Stimulated activated CD8-positive, alpha-beta memory T cell treated with anti-CD3 and anti-CD28 coated beads, Interleukin-15, amount 100 ng/mL, for 4 hours (primary cell): ENCODE data around the gene TSPO2.

ENCODE experiments used
- DNase-seq, 2 donors: peaks; one replicate each; pipeline ENCODE4 v3.0.0-alpha.2; 2020; ENCODE audit warnings: low read depth in 2 of 2

The TSPO2 gene

DNA sequence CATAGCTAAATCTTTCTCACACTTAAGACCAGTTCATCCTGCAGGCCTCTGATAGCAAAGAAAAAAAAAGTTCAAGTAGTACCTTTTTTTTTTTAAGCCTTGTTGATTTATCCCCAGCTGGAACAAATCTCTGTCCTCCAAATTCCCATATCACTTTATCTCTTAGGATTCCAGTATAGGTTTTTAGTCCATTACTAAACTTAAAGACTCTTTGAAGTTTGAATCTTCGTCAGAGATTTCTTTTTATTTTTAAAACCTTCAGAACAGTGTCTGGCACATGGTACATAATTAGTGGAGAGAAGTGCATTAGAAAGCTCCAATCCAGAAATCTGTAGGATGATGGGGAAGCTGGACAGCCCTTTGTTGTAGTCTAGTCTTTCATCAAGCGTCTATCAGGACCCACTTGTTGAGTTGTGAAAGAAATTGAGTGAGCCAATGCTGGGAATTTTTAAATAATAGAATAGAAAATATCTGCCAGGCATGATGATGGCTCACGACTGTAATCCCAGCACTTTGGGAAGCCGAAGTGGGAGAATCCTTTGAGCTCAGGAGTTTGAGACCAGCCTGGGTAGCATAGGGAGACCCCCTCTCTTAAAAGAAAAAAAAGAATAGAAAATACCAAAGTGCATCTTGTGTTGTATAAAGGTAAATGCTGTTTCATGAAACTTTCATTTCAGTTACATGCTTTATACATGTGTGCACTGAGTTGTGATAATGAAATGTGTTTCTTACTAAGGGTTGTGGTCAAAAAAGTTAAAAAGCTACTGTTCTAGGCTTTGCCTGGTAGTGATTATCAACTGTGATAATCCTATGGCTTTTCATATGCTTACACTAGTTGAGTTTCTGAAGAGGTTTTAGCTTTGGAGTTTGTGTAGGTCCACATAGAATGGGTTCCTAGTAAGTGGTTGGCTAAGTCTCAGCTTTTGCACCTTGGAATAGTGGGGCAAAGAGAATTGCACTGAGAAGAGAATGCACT is 33.7 kb downstream of the TSPO2 start:
- no peak for DNase-seq

DNA sequence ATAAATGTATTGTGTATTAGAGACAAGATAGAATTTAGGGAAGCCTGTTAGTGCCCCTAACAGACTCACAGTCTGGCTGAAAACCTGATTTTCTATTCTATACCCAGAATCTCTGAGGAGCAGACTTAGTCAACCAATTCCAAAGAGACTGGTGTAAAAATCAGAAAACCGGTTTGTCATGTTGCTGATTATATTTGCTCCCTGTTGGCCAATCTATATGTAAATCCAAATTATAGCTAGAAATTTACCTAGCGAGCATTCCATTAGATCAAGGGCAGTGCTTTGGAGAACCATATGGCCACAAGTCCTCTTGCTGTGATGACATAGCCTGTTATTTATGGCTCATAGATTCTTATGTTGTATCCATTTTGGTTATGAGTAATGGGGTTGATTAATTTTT is 35.3 kb downstream of the TSPO2 start:
- no peak for DNase-seq

DNA sequence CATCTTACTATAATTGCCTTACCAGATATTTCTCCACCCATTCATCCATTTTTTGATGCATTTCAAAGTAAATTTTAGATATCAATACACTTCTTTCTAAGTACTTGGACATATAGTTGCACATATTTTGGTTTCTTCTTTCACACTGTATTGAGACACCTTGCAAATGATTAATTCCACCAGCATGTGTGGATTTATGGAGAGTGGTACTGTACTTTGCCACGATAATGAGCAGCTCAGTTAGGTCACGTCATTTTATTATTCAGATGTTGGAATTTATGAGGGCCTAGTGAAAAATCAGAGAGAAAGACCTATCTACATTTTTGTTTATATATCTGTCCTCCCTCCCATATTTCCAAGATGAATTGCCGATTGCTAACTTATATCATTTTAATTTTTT is 35.8 kb downstream of the TSPO2 start:
- no peak for DNase-seq

DNA sequence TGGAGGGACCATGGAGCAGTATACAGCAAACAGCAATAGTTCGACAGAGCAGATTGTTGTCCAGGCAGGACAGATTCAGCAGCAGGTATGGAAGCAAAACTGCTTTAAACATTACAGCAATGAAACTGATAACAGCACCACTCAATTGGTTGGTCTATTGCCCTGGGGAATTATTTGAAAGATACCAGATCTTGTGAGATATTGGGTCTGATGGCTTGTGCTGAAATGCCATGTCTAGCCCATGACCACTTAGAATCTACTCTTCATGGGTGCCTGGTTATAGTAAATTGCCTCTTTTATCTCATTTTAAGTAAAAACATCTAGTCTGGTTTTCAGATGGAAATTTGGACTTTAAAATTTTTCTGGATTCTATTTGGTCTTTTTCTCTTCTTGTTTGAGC is 36.8 kb downstream of the TSPO2 start:
- DNase-seq, result no peak

DNA sequence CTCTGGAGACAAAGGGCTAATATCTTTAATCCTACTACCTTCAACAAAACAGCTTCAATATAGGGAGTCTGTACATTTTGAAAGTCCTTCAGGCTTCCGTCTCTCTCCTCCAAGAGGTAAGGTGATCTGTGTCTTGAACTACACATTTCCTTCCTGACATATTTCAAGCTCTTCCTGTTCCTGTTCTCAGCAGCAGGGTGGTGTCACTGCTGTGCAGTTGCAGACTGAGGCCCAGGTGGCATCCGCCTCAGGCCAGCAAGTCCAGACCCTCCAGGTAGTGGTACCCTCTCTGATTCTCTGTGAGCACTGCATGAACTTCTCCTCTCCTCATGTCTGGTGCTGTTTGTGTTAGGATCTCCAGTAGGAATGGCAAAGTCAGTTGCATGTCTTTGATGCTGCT is 38.4 kb downstream of the TSPO2 start:
- DNase-seq, result no peak

DNA sequence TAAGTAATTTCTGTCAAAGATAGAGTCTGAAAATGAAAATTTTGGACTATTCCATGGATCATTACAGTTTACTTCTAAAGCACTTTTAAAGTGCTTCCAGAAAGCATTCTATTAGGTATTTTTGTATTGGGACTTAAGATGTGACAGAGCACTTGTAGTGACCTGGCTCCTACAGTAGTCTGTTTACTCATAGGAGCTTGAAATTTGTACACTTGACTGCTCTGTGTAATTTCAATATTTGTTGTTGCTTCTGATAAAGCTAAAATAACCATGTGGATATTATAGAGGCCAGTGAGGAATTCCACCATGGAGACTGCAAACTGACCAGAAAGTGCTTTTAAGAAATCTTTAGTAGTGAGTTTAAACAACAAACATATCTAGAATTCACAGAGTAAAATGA is 40.8 kb downstream of the TSPO2 start:
- DNase-seq, result no peak

DNA sequence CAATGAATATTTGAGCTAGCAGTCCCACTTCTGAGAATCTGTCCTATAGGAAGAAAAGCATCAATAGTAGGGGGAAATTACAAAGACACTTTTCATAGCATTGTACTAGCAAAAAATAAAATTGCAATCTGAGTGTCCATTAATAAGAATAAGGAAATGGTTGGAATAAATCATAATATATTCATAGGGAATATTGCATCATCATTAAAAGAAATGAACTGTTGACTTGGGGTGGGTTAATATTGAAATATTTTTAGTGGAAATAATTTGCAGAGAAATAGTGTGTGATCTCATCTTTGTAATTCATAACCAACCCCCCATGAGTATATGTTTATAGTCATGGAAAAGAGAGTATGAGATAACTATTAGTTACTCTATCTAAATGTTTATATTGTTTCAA is 42.9 kb downstream of the TSPO2 start:
- DNase-seq, result no peak

DNA sequence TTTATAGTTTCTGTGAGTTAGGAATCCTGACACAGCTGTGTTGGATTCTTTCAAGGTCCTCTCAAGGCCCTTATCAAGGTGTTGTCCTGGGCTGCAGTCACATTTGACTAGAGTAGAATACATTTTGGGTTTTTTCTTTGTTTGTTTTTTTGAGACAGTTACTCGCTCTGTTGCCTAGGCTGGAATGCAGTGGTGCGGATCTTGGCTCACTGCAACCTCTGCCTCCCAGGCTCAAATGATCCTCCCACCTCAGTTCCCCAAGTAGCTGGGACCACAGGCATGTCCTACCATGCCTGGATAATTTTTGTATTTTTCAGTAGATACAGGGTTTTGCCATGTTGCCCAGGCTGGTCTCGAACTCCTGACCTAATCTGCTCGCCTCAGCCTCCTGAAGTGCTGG is 46.2 kb downstream of the TSPO2 start:
- no peak for DNase-seq

DNA sequence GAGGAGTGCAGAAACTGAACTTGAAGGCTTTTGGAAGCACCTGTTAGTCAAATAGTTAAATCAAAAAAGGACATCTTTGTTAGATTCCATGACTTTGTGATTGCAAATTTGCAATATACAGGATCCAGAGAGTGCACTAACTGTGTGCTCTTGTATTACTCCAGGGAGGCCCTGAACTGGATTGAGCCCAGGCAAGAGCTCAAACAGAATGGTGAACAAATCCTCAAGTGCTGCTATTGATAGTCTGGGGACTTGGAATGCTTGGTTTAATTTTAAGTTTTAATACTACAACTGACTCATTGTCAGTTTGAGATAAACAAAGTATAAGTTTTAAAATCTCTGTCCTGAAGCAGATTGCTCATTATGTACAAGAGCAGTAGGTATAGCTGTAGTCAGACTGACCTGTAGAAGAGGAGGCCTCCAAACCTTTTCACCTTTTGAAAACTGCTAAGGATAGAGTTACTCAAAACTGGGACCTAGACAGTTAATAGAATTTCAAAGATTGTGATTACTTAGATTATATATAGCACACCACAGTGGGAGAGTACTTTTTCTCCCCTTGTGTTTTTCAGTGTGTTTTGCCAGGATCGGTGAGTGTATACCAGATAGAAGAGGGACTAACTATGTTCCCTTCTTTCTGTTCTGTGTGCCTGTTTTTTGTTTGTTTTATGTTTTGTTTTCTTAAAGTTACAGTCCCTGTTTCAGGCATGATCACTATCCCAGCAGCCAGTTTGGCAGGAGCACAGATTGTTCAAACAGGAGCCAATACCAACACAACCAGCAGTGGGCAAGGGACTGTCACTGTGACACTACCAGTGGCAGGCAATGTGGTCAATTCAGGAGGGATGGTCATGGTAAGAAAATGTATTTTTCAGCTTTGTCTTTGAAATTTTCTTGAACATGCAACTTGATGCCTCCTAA is 48.8 kb downstream of the TSPO2 start:
- no peak for DNase-seq

DNA sequence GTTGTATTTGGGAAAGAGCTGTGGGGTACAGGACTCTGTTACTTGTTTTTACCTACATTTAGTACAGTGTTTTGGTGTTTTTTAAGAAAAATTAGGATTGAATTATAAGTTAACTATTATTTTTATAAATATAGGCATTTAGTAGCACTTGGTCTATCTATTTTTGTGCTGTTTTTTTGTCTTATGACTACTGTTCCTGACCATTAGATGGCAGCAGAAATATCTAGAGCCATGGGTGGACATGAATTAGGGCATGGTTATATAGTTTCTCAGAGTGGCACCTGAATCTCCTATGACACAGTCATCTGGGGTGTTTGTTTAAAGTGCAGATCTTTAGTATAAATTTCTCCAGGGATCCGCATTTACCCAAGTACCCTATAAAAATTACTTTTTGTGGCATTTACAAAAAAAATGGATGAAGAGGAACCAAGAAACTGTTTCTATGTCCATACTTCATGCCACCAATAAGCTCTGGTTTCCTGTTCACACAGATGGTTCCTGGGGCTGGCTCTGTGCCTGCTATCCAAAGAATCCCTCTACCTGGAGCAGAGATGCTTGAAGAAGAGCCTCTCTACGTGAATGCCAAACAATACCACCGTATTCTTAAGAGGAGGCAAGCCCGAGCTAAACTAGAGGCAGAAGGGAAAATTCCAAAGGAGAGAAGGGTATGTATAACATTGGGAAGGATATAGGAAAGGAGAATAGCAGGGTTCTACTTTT is 50.3 kb downstream of the TSPO2 start:
- DNase-seq, result no peak

DNA sequence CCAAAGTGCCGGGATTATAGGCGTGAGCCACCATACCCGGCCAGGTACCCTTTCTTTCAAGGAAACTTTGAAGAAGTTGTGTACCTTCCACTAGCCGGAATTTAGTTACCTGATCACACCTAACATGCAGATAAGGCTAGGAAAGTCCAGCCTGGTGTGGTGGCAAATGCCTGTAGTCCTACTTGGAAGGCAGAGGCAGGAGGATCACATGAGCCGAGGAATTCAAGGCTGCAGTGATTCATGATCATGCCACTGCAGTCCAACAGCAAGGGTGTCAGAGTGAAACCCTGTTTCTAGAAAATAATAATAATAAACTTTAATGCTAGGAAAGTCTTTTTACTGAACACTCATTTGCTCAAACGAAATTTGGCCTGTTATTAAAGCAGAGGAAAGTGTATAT is 51.5 kb downstream of the TSPO2 start:
- DNase-seq, result no peak
